ENCODE measurements around the gene NKRF.

Gene NKRF

DNA sequence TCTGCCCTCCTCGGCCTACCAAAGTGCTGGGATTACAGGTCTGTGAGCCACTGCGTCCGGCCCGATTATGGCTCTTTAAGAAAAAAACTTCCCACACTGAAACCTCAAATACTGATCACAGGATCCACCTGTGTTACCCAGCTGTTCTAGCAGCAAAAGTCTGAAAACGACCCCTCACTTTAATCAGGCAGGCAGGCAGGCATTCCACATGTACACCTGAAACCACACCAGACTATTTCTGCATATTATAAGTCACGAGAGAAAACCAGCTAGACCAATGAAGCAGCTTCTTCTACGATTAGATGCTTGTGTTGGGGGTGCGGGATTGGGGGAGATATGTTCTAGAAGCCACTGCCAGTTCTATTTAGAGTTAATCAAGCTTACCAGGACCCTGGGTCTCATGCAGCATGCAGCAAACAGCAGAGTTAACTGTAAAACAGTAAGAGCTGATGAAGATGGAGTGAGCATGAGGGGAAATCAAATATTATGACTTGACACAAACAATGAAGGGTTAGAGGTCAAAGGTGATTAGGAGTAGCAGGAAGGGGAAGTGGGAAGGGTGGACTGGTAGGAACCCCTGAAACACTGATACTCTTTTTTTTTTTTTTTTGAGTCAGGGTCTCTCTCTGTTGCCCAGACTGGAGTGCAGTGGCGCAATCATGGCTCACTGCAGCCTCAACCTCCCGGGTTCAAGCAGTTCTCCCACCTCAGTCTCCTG is 18.9 kb upstream of the NKRF start:
- no peak for DNase-seq (ENCODE audit: extremely low read depth, low read depth)
- TF ChIP-seq, protein P1, sequence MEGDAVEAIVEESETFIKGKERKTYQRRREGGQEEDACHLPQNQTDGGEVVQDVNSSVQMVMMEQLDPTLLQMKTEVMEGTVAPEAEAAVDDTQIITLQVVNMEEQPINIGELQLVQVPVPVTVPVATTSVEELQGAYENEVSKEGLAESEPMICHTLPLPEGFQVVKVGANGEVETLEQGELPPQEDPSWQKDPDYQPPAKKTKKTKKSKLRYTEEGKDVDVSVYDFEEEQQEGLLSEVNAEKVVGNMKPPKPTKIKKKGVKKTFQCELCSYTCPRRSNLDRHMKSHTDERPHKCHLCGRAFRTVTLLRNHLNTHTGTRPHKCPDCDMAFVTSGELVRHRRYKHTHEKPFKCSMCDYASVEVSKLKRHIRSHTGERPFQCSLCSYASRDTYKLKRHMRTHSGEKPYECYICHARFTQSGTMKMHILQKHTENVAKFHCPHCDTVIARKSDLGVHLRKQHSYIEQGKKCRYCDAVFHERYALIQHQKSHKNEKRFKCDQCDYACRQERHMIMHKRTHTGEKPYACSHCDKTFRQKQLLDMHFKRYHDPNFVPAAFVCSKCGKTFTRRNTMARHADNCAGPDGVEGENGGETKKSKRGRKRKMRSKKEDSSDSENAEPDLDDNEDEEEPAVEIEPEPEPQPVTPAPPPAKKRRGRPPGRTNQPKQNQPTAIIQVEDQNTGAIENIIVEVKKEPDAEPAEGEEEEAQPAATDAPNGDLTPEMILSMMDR (IDR thresholded peaks at IDR 0.05; ENCODE audit: low read depth, low read length): no peak

DNA sequence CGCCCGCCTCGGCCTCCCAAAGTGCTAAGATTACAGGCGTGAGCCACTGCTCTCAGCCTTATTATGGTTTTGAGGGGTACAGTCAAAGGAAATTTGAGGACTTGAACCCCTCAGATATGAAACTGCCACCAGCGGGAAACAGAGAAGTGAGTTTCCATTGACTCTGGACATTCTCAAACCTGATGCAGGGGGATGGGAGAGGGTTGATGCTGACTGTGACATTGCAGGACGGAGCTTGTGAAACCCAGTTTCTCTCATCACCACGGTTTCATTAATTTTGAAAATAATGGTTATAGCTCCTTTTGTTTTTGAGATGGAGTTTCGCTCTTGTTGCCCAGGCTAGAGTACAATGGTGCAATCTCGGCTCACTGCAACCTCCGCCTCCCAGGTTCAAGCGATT is 18.2 kb upstream of the NKRF start:
- TF ChIP-seq, protein P1 (IDR thresholded peaks at IDR 0.05; ENCODE audit: low read depth, low read length): no peak
- DNase-seq (ENCODE audit: extremely low read depth, low read depth): no peak

DNA sequence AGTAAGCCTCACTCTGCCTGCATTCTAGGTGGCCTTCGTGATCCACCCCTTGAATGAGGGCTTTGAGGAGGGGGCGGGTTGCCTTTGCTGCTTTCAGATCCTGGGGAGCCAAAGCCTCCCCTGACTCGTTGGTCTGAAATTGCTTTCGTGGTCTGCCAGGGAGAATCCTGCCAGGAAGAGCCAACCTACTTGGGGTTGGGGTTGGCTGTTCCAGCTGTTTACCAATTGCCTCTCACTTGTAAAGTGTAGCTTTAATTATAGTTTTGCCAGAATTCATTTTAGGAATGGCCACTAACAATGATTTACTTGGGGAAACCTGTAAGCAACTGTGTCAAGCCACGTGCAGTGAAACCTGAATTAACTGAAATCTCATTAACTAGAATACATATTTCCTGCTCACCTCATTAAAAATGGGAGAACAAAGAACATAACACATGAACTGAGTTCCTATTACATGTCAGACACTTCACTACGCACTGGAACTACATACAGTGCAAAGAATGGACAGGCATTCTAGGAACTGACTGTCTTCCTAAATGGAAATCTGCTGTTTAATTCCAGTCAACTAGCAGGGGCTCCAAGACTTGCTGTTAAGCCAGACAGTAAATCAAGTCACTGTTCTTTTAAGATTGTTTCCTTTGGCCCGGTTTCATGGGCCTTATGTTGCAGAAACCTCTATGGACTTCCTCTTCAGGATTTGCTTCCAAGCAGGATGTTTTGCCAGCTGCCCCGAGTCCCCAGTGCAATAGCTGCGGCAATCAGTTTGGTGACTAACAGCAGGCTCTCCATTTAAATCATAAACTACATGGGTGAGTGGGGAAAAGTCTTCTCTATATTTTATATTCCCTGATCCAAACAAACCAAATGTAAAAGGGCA is 16.4 kb upstream of the NKRF start:
- TF ChIP-seq, protein P1 (IDR thresholded peaks at IDR 0.05; ENCODE audit: low read depth, low read length): no peak
- DNase-seq (ENCODE audit: extremely low read depth, low read depth): no peak

DNA sequence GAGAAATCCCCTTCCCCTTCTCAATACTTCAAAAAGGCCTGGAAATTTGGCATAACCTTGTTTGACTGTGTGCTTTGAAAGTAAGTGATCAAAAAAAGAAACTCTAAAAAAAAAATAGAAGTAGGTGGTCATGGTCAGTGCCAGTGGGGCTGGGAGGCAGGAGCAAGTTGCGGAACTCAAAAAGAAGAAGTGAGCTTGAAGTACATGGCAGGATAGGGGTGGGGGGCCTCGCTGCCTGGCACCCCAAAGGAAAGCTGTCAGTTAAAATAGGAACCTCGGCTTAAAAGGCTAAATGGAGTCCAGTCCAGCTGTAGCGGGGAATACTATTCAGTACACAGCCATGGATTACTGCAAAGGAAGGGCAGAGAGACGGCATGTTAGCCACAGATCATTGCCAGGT is 12.2 kb upstream of the NKRF start:
- no peak for DNase-seq (ENCODE audit: extremely low read depth, low read depth)
- TF ChIP-seq, protein P1 (IDR thresholded peaks at IDR 0.05; ENCODE audit: low read depth, low read length): no peak

DNA sequence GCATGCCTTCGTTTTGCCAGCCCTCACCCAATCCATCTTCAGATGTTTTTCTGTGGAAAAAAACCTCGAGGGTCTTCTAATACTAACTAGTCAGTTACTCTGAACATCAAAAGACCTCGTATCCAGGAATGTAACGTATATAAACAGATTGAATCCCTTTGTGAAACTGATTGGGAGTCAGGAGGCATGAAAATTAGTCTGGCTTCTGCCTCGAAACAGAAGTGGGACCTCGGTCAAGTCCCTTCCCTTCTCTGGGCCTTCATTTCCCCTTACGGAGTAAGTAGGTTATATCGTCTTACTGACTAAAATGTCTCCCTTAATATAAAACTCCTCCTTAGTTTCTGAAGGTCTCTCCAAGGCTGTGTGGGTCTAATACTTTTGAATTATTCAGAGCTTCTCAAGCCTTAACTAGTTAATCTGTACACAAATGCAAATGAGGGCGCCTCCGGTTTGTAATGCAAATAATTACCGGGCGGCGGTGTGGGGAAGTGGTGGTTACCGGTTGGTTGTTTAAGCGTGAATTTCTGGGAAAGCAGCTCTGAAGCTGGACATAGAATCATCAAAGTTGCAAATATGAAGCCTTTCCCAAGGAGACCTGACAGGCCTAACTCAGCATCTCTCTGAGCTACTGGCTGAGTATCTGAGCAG is 11.4 kb upstream of the NKRF start:
- TF ChIP-seq, protein P1 (IDR thresholded peaks at IDR 0.05; ENCODE audit: low read depth, low read length): no peak
- DNase-seq (ENCODE audit: extremely low read depth, low read depth): no peak

DNA sequence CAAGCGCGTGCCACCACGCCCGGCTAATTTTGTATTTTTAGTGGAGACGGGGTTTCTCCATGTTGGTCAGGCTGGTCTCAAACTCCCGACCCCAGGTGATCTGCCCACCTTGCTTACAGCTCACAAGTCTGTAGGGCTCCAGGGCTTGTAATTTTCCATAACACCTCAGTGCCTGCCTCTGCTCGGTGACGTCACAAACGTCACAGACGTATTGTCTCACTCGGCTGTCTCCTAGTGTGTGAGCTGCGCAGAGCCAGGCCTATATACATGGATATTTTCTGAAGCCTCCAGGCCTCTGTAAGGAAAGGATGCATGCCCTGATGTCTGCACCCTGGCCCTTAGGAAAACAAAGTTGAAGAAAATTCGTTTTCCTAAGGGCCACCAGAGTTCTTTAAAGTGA is 8.6 kb upstream of the NKRF start:
- TF ChIP-seq, protein P1 (IDR thresholded peaks at IDR 0.05; ENCODE audit: low read depth, low read length): no peak
- DNase-seq (ENCODE audit: extremely low read depth, low read depth): no peak

DNA sequence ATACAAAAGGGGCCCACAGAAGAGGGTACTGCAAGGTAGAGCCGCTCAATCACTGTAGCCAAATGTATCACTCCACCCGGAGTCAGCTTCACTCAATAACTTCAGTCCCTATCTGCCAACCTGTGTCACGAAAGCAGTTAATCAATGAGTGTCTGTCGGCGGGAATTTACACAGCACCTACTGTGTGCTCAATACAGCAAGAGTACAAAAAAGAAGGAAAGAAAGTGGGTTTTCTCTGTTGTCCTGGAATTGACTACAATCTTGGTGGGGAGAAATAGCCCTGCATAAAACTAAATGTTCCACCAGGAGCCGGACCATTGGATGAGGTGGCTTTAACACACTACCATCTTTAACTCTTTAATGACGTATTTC is 780 bp upstream of the NKRF start:
- no peak for DNase-seq (ENCODE audit: extremely low read depth, low read depth)
- TF ChIP-seq, protein P1 (IDR thresholded peaks at IDR 0.05; ENCODE audit: low read depth, low read length): no peak

Data from AG09319 (cell line).